HG03175 (cell line): ENCODE data around the gene RHOBTB1.
"Not testable (repeated sequence)": the region's sequence is repeated elsewhere in the genome, so short reads cannot be mapped to it uniquely, and the experiment has no call there.

Source experiments
- ATAC-seq: cut with Tn5 transposase; IDR thresholded peaks from one replicate; pipeline ENCODE4 v1.9.1; 2021; ENCODE audit warnings: mild to moderate bottlenecking, moderate library complexity; ENCODE audit not compliant: unreplicated experiment

The RHOBTB1 gene, protein sequence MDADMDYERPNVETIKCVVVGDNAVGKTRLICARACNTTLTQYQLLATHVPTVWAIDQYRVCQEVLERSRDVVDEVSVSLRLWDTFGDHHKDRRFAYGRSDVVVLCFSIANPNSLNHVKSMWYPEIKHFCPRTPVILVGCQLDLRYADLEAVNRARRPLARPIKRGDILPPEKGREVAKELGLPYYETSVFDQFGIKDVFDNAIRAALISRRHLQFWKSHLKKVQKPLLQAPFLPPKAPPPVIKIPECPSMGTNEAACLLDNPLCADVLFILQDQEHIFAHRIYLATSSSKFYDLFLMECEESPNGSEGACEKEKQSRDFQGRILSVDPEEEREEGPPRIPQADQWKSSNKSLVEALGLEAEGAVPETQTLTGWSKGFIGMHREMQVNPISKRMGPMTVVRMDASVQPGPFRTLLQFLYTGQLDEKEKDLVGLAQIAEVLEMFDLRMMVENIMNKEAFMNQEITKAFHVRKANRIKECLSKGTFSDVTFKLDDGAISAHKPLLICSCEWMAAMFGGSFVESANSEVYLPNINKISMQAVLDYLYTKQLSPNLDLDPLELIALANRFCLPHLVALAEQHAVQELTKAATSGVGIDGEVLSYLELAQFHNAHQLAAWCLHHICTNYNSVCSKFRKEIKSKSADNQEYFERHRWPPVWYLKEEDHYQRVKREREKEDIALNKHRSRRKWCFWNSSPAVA

DNA sequence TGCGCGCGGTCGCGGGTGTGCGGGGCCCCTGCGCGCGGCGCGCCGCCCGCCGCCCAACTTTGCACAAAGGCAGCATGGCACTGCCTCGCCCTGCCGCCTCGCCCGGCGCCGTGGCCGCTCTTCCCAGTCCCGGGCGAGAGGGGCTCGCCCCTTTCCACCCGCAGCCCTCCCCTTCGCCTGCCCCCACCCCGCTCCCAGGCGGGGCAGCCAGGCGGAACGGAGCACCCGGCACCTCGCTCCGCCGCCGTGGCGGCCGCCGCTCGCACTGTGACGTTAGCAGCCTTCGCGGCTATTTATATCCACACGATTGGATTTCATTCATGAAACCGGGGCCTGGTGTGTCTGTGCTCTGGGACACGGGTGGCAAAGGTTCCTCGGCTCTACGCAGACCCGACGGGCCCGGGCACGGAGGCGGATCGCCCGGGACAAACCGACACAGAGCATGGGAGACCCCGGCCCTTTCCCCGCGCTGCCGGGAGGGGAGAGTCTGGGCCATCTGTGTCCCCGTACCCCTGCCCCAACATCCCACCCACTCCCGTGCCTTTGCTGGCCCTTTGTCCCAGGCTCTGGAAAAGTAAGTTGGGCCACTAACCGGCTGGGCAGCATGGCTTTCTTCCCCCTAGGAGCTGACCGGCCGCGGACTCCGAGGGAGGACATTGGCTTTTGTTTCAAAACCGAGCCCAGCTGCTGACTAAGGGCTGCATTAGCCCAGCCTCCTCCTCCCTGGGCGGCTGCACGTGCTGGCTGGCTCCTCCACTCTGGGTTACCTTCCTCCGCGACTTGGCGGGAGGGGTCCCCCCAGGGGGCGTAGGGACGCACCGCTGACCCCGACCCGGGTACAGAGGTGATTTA lies at the start of gene RHOBTB1:
Gene RHOBTB1 (minus strand): TSS at position 128 of the 852 bp plus-strand sequence. CDS start 32,643 bp downstream, outside the sequence.
- ATAC-seq = peak; percentile 53

DNA sequence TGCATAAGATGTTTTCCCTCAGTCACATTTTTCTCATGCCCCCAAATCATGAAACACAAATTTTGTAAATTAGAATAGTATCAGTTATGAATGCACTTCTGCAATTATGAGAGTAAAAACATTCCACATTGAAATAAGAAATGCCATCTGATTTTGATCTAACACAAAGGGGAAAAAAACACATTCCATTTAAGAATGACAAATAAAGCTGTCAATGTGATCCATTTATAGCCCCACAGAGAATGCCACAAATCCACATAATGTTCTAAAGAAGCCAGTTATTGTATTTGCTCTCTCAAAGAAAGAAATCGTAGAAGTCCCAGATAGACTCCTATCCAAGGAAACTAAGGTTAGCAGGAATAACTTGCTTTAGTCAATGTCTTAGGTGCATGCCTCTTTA lies 48.7 kb upstream of the RHOBTB1 start:
- ATAC-seq = no peak

DNA sequence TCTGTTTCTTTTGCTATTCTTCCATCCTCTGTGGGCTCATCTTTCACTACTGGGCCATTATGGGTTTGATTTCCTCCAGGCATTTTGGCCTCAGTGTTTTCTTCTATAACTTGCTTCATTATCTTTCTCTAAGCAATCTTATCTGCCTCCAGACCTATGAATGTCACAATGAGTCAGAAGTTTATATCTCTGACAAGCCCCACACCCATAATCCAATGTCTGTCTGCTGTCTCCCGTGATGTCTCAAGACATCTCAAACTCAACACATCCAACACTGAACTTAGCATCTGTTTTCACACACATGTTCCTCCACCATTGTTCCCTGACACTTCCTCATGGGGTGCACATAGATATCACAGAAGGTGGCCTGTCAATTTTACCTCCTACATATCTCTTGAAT lies 46.7 kb upstream of the RHOBTB1 start:
- no peak for ATAC-seq

DNA sequence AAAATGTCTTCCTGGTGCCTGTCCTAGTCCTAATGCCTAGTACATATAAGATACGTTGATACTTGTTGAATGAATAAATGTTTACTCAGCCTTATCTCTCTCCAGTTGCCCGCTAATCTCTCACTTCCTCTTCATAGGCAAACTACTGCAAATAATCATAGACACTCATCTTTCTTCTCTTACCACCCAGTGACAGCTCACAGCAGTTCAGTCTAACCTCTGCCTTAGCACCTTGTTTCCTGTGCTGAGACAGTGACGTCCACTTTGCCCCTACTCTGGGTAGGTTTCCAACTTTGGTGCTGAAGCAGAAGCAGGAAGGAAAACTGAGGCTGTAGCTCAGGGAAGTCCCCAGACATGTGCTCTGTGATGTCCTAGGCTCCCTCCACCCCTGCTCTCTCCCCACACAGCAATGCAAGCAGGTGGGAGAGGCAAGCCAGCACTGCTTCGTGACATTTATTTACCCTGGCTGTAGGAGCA lies 45.5 kb upstream of the RHOBTB1 start:
- ATAC-seq = peak; percentile 86

DNA sequence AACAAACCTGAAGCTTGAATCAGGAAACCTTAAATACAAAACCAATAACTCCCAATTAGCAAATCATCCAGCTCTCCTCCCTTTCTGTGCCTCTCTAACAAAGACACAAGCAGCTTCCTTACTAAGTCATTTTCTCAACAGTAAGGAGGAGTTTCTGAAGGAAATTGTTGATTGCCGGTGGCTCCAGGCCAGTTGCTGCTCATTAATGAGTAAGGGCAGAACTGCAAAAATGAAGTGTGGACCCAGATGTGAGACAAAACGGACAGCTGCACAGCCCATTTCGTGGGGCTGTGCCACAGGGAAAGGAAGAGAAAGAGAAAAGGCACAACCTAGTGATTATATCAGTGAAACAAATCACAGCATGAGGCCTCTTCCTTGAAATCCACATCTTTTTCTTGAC lies 42.8 kb upstream of the RHOBTB1 start:
- no peak for ATAC-seq

DNA sequence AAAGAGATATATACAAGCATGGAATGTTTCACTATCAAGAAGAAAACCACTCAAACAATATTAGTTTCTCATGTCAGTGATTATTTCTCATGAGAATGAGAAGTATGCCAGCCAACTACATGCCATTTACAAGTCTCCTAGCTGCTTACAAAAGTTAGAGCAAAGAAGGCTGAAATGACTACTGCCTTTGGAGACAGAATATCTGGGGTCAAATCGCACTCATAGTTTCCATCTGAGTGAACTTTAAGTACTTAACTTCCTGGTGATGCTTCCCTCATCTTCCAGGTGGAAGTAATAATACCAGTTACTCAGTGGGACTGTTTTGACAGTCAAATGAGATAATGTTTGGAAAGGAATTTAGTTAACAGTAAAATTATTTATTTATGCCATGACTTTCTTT lies 42.0 kb upstream of the RHOBTB1 start:
- ATAC-seq = no peak

DNA sequence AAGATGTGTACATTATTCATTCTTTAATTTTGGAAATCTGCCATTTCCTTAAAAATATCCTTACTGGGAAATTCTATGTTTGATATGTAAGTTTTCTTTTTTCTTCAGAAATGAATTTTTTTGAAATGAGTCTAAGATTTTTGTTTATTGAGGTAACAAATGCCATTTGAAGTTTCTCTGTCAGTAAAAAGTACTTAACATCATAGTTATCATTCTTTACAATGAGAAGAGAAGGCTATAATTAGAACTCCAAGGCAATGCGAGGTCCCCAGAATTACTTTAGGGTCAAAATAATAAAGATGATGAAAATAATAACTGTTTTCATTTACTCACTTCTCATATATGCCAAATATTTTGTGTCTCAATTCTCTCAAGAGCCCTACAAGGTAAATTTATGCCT lies 37.0 kb upstream of the RHOBTB1 start:
- no peak for ATAC-seq

DNA sequence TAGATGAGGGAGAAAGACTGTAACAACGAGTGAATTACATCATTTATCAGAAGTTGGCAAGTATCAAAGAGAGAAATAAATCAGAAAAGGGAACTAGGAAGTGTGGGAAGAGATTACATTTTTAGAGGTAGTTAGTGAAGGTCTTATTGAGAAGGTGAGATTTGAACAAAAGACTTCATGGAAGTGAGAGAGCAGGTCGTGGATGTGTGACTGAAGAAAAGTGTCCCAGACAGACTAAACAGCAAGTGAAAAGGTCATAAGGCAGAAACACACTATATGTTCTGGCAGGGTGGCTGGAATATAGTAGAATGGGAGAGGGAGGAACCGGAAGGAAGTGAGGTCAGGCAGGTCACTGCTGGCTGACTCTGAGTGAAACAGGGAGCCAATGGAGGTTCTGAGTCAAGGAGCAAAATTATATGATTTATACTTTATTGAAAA lies 35.7 kb upstream of the RHOBTB1 start:
- no peak for ATAC-seq

DNA sequence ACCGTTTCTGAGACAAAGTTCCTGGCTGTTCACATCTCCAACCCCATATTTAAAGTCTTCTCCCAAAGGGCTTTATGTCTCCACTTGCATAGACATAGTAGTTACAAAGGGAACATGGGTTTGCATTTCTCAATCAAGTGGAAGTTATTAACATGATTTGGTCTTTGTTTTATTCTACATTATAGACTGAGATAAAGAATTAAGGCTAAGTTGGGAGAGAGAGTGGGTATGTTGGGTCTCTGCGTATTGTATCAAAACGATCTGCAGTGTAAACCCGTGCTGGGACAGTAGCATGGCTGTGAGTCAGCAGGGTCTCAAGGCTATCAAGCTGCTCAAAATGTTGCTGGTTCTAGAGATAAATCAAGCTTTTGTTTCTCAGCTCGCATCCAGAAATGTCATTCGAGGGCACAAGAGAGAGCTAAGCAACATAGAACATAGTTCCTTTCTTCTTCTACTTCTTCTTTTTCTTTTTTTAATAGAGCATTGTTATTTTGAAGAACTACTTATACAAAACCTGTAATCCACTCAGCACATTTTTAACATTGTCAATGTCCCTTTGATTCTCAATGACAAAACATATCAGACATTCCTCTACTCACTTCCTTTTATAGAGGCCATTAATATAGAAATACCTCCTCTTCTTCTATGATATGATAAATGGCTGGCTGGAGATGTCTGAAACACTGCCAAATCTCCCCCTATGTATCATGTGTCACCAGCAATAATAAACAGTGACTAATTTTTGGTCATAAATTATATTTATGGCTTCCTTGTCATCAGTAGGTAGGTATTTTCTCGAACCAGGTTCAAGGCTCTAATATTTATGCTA lies 34.5 kb upstream of the RHOBTB1 start:
- ATAC-seq = no peak

DNA sequence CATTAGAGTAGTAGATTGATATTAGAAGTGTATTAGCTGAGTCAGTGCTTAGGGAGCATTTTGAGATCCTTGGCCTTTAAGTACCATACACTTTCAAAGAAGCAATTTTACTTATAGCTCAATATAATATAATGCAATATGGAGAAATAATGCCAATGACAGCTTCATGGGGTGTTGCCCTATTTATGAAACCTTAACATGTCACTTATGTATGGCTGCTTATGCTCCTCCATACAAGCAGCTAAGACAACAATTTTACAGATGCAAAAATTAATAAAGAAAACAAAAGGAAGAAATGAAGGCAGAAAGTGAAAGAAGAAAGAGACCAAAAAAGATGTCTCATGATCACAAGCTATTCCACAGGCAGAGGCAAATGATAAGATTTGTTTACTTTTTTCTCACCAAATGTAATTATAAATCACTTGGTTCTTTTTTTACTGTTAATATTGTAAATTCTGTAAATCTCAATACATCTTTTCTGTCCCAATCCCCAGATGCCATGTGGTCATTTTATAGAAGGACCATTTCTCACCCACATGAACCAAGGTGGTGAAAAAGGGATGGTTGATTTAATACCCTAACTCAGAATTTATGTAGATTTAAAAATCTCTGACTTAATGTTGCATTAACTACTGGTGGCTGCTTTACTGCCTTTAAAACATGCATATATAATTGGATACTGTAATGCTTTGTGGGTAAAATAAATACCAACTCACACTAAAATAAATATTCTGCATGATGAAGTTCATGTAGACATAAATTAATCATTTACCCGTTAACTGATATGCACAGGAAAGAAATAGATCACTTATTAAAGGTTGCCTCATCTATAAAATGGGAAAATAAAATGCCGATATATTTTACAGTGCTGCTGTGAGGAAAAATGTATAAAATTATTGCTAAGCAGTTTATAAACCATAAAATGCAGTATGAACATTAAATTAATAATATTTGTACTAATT lies 33.5 kb upstream of the RHOBTB1 start:
- ATAC-seq = no peak

DNA sequence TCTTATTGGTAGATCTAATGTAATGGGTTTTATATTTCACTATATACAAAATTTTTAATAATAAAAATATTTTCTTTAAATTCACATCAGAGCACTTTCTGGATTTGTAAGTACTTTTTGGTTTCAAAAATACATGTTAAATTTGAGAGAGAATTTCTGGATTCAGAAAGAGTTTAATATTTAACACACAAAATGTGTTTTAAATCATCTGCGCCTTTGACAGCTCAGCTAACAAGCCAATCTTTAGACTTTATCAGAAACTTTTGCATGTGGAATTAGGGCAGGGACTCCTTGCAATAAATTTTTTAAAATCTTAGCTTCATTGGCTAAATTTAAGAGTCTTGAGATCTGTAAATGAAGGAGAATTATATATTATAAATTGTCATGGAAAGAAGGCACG lies 32.7 kb upstream of the RHOBTB1 start:
- ATAC-seq = no peak

DNA sequence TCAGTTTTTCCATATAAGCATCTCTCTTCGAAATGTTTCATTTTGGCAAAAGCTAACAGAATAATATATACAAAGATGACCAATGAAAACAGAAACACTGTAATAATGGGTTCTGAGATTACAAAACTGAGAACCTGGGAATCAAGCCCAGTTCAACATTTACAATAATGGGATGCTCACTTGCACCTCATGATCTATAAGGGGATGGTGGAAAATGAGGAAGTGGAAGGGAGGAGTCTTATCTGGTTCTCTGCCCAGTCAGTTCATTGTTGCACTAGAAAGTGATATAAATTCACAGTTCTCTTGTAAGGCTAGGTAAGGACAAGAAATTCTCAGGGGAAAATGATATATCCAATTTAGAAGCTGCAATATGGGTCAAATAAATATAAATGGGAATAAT lies 31.7 kb upstream of the RHOBTB1 start:
- ATAC-seq = no peak

DNA sequence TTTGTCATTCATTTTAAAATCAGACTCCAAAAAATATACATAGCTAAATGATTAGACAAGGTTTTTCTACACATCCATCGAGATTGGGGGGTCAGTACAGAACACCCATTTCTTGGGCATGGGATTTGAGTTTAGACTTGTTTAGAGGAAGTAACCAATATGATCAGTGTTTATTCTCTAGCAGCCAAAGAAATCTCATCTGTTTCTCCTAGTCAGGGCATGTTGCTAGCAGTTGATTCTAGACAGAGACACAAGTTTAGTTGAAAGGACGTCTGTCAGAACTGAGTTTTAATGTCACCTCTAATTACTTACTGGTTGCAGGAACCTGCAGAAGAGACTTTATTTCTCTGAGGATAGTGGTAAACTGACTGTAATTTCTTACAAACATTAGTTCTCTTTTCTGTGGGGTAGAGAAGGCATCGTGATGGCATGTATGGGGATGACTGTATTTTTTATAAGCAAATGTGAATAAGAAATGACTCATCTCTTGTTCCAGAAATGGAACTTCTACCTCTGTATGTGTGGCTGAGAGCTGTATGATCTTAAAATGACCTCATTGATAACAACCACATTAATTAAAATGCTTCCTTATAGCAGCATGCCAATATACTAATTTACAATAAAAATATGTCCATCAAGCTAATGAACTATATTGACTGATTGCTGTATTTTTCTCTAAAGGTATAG lies 30.6 kb upstream of the RHOBTB1 start:
- ATAC-seq = no peak

DNA sequence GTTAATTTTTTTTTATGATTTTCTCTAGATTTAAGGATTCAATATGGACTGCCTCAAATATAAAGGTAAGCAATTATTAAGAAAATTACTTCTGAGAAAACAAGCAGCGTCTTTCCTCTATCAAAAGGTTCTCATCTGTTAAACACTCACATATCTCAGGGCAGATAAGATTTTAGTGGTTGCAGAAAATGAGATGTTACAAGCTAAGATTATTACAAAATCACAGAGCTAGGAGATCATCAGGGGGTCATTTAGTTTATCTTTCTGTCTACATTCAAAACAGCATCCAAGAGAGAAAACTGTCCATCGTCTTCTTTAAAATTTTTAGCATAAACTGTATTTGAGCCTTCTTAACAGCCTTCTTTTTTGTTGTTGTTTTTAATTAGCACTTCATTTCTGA lies 29.1 kb upstream of the RHOBTB1 start:
- ATAC-seq = no peak

DNA sequence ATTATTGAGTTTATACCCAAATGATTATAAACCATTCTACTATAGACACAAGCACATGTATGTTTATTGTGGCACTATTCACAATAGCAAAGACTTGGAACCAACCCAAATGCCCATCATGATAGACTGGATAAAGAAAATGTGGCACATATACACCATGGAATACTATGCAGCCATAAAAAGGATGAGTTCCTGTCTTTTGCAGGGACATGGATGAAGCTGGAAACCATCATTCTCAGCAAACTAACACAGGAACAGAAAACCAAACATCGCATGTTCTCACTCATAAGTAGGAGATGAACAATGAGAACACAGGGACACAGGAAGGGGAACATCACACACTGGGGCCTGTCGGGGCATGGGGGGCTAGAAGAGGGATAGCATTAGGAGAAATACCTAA lies 28.2 kb upstream of the RHOBTB1 start:
- ATAC-seq = not testable (repeated sequence)

DNA sequence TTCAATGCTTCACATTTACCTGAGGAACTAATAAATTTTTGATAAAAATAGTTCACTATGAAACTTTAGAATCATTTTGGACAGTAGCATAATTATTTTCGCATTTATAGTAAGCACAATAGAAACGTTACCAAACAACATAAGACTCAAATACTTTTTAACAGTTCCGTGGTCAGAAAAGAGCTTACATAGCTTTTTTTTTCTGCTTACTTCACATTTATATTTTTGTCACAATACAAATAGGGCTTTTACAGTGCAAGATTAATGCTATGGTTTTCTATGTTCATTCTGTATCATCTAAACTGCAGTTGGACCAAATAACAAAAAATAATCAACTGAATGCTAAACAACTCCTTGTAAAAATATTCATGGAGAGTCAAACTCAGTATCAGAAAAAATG lies 26.5 kb upstream of the RHOBTB1 start:
- ATAC-seq = no peak

DNA sequence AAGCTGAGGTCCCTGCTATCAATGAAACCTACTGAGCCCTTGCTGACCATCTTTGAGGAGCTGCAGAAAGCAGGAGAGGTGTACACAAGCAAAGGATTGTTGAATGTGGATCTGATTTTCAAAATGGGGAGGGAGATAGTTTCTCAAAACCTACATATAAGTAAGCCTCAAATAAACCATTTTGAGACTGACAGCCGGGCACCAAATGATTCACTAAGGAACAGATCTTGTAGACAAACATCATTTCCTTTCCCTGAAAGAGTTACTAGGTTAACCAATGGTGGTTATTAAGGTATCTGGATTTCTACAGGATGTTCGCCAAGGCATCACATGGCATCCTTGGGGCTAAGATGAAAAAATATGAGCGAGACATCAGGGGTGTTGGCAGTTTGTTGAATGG lies 24.5 kb upstream of the RHOBTB1 start:
- no peak for ATAC-seq

DNA sequence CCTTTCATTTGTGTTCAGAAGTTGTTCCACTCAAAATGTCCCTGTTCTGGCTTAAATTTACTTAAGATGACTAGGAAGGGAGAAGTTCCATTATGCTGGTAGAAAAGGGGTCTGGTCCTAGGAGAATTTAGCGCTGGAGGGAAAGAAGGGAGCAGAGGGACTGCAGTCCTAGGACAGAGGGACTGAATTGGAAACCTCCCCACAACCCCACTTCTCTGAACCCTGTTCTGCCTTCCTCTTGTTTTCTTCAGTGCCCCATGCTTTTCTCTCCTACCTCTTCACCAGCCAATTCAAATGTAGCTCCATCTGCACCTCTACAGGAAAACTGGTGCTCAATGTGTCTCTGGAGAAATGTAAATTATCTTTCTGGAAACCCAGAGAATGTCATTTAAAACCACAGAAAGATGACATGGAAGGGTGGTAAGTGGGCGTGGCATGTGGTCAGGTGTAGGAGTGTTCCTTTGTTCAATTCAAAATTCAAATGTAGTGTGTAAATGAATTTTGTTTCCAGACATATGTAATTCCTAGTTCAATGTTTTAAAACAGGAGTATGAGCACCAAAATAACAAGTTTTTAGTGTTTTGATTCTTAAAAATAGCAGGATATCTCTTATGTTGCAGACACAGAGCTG lies 24.0 kb upstream of the RHOBTB1 start:
- no peak for ATAC-seq
